Choroid plexus epithelial cell (primary cell): ENCODE measurements around the gene TPSAB1.
"Not testable (repeated sequence)": the region's sequence is repeated elsewhere in the genome, so short reads cannot be mapped to it uniquely, and the experiment has no call there.

Experiments used
- DNase-seq: peaks from one replicate; pipeline ENCODE4 v3.0.0-alpha.2; 2010; ENCODE audit warnings: low read depth
- H3K4me3 ChIP-seq: 2 replicates; pipeline ENCODE4 v1.5.1; 2011; ENCODE audit warnings: low read depth, mild to moderate bottlenecking, control low read depth, low read length, moderate library complexity
- CTCF ChIP-seq: conservative IDR thresholded peaks from 2 replicates; pipeline ENCODE4 v1.5.1; 2011; ENCODE audit warnings: low read depth, mild to moderate bottlenecking, control low read depth, inconsistent platforms, low read length, moderate library complexity

Gene TPSAB1

GRCh38 chr16:1240436-1240835 is at the start of gene TPSAB1:
TPSAB1 (plus strand) TSS chr16:1240705; CDS start chr16:1240939, 234 bp downstream.
- not testable (repeated sequence) for H3K4me3 ChIP-seq, DNase-seq

DNA sequence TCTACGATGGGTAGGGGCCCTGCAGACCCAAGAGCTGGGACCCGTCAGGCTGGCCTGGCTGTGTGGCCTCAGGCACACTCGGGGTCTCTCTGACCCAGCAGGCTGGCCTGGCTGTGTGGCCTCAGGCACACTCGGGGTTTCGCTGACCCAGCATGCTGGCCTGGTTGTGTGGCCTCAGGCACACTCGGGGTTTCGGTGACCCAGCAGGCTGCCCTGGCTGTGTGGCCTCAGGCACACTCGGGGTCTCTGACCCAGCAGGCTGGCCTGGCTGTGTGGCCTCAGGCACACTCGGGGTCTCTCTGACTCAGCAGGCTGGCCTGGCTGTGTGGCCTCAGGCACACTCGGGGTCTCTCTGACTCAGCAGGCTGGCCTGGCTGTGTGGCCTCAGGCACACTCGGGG is 49.7 kb upstream of the TPSAB1 start:
- not testable (repeated sequence) for H3K4me3 ChIP-seq, DNase-seq

DNA sequence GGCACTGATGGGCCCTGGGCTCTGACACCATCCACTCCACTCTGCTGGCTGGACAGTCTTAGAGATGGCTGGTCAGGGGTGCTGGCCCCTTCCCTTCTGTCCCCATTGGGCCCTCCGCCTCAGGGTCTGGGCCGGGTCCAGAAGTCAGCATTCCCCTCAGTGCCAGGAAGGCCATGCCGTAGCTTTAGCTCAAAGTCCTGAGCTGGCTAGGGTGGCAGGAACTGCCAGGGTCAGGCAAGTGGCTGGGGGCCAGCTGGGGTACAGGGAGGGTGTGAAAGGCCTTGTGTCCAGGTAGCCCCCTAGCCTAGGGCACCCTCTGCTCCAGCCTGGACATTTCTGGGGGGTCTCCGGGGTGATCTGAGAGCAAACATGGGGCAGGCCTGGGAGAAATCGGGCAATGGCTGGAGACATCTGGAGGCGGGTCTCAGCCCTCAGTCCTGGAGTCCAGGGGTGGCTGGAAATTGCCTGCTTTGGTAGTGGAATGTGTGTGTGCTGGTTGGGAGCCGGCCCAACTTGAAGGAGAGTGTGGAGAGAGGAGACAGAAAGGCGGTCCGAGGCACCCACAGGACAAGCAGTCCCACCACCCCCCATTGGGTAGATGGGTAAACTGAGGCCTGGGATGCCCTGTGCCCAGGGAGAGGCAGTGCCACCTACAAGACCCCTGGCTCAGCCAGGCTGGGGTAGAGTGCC is 48.0 kb upstream of the TPSAB1 start:
- no peak overlapping the region for H3K4me3 ChIP-seq
- DNase-seq, result no peak
- no peak for TF ChIP-seq CTCF

DNA sequence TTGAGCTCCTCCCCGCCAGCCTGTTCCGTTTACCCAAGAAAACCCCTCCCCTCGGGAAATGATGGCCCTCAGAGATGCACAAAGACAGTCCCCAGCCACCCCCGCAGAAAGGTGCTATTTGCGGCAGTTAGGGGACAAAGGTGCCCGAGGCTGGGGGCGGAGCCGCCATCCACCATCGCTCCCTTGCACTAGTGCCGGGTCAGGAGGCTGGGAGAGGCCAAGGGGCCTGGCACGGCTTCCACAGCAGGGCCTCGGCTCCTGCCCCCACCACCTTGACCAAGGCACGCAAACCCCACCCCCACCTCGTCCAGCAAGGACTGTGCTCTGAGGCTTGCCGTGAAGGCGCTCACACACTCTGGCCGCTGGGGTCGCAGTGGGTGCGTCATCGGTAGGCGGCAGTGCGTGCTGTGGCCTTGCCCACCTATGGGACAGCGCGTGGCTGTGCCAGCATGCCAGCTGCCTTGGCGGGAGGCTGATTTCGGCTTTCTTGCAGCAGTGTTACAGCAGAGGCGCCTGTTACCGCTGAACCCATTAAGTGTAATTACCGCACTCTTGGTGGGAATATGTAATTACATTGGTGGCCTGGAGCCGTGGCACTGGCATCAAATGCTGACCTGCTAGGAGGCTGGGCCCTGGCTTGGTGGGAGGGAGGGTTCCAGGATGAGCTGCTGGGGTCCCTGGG is 47.2 kb upstream of the TPSAB1 start:
- no peak for TF ChIP-seq CTCF
- no peak for DNase-seq
- no peak overlapping the region for H3K4me3 ChIP-seq

GRCh38 chr16:1193825-1194581 is 46.5 kb upstream of the TPSAB1 start:
- DNase-seq, result no peak
- TF ChIP-seq CTCF, result no peak
- H3K4me3 ChIP-seq, result no peak overlapping the region

DNA sequence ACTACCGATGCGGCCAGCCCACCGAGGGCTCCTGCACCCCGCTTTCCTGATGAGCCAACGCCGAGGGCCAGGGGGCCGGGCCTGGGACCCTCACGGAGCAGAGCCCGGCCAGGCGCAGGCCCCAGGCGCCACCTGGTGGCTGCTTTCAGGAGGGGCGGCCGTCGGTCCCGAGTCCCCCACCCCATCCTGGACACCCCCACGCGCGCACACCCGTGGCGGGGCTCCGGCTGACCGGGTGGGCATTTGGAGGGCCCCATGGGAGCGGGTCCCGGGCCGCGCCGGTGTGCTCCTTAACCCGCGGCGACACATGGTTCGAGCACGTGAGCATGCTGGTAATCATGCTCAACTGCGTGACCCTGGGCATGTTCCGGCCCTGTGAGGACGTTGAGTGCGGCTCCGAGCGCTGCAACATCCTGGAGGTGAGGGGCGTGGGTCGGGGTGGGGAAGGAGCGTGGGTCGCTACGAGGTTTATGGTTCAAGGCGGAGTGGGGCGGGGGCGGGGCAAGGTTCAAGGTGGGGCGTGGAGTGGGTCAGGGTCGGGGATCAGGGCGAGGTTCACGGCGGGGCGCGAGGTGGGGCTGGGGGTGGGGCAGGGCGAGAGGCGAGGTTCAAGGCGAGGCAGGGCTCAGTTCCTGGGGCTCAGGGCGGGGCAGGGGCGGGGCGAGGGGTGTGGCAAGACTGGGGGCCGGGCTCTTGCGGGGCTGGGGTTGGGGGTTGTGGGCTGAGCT is 45.7 kb upstream of the TPSAB1 start:
- DNase-seq, result no peak
- peak; percentile 68 for TF ChIP-seq CTCF
- H3K4me3 ChIP-seq, result no peak overlapping the region

- no peak for TF ChIP-seq CTCF
Observed at GRCh38 chr16:1195393-1195666, 45.2 kb upstream of the TPSAB1 start.

More at GRCh38 chr16:1195393-1195666, 45.2 kb upstream of the TPSAB1 start:
- no peak overlapping the region for H3K4me3 ChIP-seq
- no peak for DNase-seq
